HG02970 (cell line): ENCODE measurements around the gene SDHAF4.
"Not testable (repeated sequence)": the region's sequence is repeated elsewhere in the genome, so short reads cannot be mapped to it uniquely, and the experiment has no call there.

Experiments
- ATAC-seq: cut with Tn5 transposase; IDR thresholded peaks from one replicate; pipeline ENCODE4 v1.9.1; 2021; ENCODE audit warnings: mild to moderate bottlenecking, moderate library complexity, moderate number of reproducible peaks; ENCODE audit not compliant: unreplicated experiment, low FRiP score

The SDHAF4 gene

GRCh38 chr6:70566751-70567382 is at the start of gene SDHAF4:
TSS of gene SDHAF4 (plus strand) at chr6:70566930. CDS start at chr6:70566941, 11 bp downstream.
- peak; percentile 100 for ATAC-seq

GRCh38 chr6:70518723-70519122 is 48.0 kb upstream of the SDHAF4 start:
- ATAC-seq, result no peak

GRCh38 chr6:70520575-70520974 is 46.2 kb upstream of the SDHAF4 start:
- no peak for ATAC-seq

GRCh38 chr6:70524721-70525286 is 41.9 kb upstream of the SDHAF4 start:
- ATAC-seq, result no peak

GRCh38 chr6:70527071-70527737 is 39.5 kb upstream of the SDHAF4 start:
- no peak for ATAC-seq

GRCh38 chr6:70530023-70530422 is 36.7 kb upstream of the SDHAF4 start:
- no peak for ATAC-seq

GRCh38 chr6:70531133-70531532 is 35.6 kb upstream of the SDHAF4 start:
- no peak for ATAC-seq

GRCh38 chr6:70537266-70537665 is 29.5 kb upstream of the SDHAF4 start:
- ATAC-seq, result no peak

GRCh38 chr6:70538376-70538775 is 28.4 kb upstream of the SDHAF4 start:
- ATAC-seq, result no peak

- ATAC-seq, result no peak
Observed at GRCh38 chr6:70547313-70547712, 19.4 kb upstream of the SDHAF4 start.

GRCh38 chr6:70547905-70548304 is 18.8 kb upstream of the SDHAF4 start:
- ATAC-seq, result no peak

GRCh38 chr6:70549327-70549726 is 17.4 kb upstream of the SDHAF4 start:
- ATAC-seq, result no peak

- no peak for ATAC-seq
Observed at GRCh38 chr6:70551566-70551965, 15.2 kb upstream of the SDHAF4 start.

- ATAC-seq, result not testable (repeated sequence)
Observed at GRCh38 chr6:70552286-70552940, 14.3 kb upstream of the SDHAF4 start.

GRCh38 chr6:70552974-70553373 is 13.8 kb upstream of the SDHAF4 start:
- ATAC-seq, result no peak

- no peak for ATAC-seq
Observed at GRCh38 chr6:70557998-70558397, 8.7 kb upstream of the SDHAF4 start.

GRCh38 chr6:70562401-70562800 is 4.3 kb upstream of the SDHAF4 start:
- not testable (repeated sequence) for ATAC-seq

- ATAC-seq, result no peak
Observed at GRCh38 chr6:70563530-70563929, 3.2 kb upstream of the SDHAF4 start.

GRCh38 chr6:70574643-70575042 is 7.9 kb downstream of the SDHAF4 start:
- no peak for ATAC-seq

GRCh38 chr6:70575899-70576495 is 9.3 kb downstream of the SDHAF4 start:
- no peak for ATAC-seq

GRCh38 chr6:70586114-70586513 is 19.4 kb downstream of the SDHAF4 start:
- peak; percentile 85 for ATAC-seq
